Medulla oblongata (tissue), 1 donor: ENCODE measurements around the gene PLEKHG5.
"Not testable (repeated sequence)": the region's sequence is repeated elsewhere in the genome, so short reads cannot be mapped to it uniquely, and the experiment has no call there.

Source experiments
- DNase-seq: peaks from one replicate; pipeline ENCODE4 v3.0.0-alpha.2; 2015; ENCODE audit errors: extremely low spot score

Gene PLEKHG5

DNA sequence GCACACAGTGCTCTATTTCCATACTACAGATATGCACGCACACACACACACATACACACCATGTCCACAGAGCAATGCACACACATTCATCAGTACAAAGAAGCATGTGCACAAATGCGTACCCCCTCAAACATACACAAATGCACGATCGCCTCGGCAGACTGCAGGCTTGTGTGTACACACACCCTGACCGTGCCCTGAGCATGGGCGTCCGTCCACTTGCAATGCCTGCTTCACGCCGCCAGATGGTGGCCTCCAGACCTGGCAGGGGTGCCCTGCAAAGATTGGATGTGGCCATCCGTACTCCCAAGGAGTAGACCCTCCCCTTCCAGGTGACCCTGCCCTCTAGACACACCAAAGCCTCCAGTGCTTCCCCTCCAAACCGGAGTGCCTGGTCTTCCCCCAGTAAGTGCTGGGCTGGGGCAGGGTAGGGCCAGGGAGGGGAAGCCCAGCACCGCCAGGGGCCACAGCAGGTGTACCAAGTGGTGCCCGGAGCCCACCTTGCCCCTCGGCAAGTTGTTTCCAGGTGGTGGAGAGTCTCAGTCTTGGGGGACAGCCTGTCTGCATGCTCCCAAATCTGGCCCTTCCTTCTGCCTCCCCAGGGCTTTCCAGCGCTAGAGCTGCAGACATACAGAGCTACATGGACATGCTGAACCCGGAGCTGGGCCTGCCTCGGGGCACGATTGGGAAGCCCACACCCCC is 46.3 kb downstream of the PLEKHG5 start:
- no peak for DNase-seq

DNA sequence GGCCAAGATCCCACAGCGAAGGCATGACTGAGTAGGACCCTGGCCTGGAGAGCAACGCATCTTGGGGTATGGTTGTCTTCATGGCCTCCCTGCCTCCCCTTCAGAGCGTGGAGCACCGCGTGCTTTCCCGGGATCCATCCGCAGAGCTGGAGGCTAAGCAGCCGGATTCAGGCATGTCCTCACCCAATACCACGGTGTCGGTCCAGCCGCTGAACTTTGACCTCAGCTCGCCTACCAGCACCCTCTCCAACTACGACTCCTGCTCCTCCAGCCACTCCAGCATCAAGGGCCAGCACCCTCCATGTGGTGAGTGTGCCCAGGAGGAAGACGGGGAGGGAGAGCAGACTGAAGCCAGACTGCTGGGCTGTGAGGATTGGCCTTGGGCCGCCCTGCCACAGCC is 47.1 kb downstream of the PLEKHG5 start:
- no peak for DNase-seq

GRCh38 chr1:6443339-6444115 is 47.9 kb downstream of the PLEKHG5 start:
- DNase-seq: no peak

DNA sequence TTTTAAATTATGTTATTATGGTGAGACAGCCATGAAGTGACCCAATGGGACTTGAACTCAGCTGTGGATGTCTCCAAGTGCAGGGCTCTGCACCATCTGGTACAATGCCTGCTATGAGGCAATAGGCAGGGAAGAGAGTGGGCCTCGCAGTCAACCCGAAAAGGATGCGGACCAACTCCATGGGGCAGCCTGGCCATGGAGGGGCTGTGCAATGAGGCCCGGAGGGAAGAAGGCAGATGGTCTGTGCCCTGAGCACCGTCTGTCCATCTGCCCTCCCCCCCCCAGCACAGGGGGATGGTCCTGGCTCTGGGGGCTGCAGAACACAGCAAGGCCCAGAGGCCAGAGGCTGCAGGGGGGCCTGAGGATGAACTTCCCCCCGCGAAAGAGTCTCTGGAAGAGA is 49.9 kb downstream of the PLEKHG5 start:
- DNase-seq: no peak

DNA sequence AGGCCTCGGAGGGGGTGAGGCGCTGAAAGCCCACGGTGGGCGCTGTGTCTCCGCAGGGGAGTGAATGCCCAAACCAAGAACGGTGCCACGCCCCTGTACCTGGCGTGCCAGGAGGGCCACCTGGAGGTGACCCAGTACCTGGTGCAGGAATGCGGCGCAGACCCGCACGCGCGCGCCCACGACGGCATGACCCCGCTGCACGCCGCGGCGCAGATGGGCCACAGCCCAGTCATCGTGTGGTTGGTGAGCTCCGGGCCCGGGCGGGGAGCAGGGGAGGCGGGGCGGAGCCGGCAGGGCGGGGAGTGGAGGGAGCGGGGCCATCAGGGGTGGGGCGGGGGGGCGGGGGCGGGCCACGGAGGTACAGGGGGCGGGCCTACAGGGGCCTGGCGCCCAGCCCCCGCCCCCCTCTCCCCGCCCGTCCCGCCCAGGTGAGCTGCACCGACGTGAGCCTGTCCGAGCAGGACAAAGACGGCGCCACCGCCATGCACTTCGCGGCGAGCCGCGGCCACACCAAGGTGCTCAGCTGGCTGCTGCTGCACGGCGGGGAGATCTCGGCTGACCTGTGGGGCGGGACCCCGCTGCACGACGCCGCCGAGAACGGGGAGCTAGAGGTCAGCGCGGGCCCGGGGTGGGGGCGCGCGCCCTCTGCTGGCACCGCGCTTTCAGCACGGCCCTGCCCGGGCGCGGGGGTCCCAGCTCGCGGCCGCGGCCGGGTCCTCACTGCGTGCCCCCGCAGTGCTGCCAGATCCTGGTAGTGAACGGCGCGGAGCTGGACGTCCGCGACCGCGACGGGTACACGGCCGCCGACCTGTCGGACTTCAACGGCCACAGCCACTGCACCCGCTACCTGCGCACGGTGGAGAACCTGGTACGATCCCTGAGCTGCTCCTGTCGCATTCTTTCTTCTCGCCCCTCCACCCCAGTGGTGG is 51.0 kb downstream of the PLEKHG5 start:
- DNase-seq: no peak

- peak; percentile 49 for DNase-seq
Observed at GRCh38 chr1:6438047-6438525, 53.4 kb downstream of the PLEKHG5 start.

- peak; percentile 49 for DNase-seq
Observed at GRCh38 chr1:6437012-6437700, 54.3 kb downstream of the PLEKHG5 start.

DNA sequence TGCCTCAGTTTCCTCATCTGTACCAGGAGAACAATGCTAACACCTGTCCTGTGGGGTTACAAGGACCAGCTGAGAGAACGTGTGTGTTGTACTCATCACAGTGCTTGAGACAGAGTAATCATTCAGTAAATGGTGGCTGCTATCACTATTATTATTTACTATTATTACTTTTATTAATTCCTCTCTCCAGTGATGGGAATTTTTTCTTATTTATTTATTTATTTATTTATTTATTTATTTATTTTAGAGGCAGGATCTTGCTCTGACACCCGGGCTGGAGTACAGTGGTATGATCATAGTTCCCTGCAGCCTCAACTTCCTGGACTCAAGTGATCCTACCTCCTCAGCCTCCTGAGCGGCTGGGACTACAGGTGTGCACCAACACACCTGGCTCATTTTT is 55.2 kb downstream of the PLEKHG5 start:
- not testable (repeated sequence) for DNase-seq

GRCh38 chr1:6435547-6435946 is 55.9 kb downstream of the PLEKHG5 start:
- no peak for DNase-seq

GRCh38 chr1:6435129-6435528 is 56.3 kb downstream of the PLEKHG5 start:
- no peak for DNase-seq

DNA sequence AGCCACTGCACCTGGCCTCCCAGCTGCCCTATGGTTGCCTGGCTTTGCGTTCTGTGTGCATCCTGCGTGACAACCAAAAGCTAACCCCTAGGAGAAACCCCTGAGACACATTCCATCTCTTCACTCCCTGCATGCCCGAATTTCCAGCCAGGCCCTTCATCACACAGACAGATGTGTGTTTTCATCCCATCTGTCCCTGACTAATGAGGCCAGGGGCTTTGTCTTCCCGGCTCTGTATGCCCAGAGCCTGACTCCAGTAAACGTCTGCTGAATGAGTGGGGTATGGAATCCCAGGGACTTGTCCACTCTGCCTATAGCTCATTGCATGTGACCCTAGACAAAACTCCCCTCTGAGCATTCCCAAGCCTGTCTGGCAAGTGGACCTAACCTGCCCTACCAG is 57.3 kb downstream of the PLEKHG5 start:
- no peak for DNase-seq

- DNase-seq: not testable (repeated sequence)
Observed at GRCh38 chr1:6431645-6432579, 59.6 kb downstream of the PLEKHG5 start.

DNA sequence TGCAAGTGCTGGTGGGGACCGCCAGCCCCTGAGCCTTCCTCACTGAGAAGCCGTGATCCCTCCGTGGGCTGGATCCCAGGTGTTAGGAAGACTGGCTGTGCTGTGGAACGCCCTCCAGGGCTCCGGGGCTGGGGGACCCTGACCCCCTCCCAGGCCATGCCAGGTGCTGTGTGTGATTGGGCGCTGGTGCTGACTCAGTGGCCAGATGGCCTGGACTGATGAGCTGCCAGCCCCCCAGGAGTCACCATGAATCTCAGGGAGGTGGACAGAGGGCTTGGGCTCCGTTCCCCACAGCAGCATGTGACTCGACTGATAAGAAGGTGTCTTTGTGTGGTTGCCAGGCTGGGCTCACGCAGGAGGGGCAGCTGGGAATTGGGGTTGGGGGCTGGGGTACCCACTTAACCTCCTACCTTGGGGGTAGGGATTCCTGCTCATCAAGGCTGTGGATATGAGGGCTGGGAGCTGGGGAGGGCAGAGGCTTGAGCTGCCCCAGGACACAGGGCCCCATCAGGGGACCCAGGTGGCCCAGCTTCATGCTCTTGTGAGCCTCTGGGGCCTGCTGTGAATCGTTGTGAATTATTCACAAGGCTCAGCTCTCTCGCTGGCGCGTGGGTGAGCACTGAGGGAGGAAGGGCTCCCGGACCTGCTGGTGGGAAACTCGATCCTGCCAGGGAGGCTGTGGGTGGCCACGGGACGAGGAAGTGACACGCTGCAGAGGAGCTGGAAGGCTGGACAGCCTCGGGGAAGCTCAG is 61.6 kb downstream of the PLEKHG5 start:
- not testable (repeated sequence) for DNase-seq

DNA sequence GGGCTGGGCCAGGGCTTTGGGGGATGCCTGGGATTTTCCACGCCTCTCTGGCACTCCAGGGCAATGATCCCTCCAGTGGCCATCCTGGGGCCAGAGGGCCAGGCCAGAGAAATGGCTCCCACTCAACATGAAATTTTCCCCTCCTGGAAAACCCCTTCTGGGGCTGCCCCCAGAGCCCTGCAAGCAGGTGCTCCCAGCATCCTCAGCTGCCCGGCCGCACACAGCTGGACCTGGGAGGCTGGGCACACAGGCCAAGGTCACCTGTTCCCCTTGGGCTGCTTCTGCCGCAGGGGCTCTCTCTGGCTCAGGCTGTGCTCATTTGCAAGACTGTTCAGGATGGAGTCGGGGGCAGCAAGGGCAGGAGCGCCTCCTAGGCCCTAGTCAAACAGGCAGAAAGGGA is 63.0 kb downstream of the PLEKHG5 start:
- not testable (repeated sequence) for DNase-seq

DNA sequence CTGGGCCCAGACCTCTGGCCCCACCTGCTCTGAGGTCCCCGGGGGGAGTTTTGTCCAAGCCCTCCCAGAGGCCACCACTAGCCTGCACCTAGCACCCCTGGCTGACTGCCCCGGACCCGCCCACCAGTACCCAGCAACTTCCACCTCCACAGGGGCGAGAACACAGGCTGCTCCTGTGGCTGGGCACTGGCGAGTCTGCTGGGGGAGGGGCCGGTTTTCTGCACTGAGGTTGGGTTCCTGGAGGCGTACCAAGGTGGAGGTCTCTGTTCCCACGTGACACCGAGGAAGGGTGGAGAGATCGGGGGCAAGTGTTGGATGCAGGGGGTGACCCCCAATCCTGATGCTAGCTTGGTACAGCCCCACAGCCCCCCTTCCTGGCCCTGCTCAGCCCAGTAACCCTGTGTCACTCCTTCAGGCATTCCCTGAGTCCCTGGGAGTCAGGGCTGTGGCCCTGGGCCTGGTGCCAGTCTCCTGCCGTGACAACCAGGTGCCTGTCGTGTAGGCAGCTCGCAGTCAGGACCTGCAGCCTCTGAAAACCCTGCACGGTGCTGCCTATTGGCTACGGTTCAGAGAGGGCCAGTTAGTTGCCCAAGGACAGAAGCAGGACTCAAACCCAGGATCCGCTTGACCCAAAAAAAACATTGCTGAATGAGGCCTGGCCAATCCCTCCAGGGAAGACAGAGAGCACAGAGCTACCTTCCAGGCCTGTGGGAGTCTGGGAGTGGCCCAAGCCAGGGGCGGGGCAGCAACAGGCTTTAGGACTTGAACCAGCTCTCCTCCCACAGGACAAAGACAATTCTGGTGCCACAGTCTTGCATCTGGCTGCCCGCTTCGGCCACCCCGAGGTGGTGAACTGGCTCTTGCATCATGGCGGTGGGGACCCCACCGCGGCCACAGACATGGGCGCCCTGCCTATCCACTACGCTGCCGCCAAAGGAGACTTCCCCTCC is 63.8 kb downstream of the PLEKHG5 start:
- DNase-seq: no peak

- DNase-seq: no peak
Observed at GRCh38 chr1:6426972-6427350, 64.5 kb downstream of the PLEKHG5 start.

DNA sequence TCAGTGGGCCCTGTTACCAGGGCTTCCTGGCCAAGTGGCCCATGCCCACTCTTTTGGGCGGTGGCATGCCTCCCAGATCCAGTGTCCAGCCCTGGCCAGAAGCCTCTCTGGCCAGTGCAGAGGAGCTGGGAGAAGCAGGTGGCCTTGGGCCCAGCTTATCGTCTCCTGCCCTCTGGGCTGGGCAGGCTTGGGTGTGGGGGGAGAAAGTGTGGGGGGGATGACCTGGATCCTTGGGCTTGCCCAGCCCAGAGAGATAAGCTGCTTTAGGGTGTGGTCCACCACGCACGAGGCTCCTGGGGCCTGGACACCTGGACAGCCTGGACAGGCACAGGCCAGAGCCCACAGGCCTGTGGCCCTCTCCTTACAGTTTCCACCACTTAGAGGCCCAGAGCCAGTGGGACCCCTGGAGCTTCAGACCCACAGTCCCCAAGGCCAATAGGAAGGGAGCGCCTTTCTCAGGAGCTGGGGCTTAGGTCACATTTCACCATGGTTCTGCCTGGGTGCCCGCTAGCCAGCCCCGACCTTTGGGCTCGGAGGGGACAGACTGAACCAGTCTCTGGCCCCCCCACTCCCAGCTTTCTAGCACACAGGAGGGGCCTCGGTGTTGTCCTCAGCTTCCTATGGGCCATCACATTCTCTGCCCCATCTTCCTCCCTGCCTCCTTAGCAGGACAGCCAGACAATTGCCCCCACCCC is 65.0 kb downstream of the PLEKHG5 start:
- DNase-seq: no peak

GRCh38 chr1:6425658-6426057 is 65.8 kb downstream of the PLEKHG5 start:
- no peak for DNase-seq
